HG02610 (cell line): Measurements from ENCODE around the gene HLA-DMA.

Experiments used
- ATAC-seq: cut with Tn5 transposase; IDR thresholded peaks from one replicate; pipeline ENCODE4 v1.9.1; 2021; ENCODE audit warnings: mild to moderate bottlenecking, moderate library complexity; ENCODE audit not compliant: unreplicated experiment

HLA-DMA gene

DNA sequence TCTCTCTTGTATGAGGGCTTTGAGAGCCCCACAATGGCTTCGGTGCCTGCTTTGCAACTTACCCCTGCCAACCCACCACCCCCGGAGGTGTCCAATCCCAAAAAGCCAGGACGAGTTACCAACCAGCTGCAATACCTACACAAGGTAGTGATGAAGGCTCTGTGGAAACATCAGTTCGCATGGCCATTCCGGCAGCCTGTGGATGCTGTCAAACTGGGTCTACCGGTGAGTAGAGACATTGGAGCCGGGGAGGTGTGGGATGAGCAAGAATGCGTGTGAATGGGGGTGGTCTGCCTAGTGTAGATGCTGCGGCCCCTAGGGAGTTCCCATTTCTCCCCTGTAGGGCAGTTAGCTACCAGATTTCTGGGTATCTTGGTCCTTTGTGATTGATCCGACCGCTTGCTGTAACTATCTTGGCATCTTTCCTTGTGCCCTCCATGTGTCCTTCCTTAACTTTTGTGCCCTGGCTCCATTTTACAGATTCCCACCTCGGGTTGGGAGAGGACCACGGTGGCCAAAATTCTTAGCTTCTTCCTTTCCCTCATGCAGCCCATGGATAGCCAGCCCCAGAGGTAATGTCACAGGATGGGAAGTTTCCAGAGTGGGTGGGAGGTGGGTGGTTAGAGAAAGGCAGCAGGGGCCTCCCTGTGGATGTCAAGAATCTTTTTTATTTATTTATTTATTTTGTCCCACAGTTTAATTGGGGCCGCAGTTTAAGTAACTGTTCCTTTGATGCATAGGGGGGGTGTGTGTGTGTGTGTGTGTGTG lies 21.8 kb upstream of the HLA-DMA start:
- ATAC-seq = no peak

DNA sequence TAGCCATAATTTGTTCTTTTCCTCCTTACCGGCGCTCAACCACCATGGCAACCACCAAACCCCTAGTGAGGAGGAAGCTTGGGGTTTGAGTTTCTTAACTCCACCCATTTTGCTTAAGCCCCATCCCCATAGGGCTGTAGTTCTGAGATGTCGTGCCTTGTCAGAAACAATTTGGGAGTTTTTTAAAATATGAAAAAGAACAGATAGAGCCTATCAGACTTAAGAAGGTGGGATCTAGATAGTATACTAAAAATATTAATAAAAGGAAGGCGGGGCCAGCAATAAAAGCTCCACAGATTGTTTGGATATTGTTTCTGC lies 21.1 kb upstream of the HLA-DMA start:
- ATAC-seq = no peak

DNA sequence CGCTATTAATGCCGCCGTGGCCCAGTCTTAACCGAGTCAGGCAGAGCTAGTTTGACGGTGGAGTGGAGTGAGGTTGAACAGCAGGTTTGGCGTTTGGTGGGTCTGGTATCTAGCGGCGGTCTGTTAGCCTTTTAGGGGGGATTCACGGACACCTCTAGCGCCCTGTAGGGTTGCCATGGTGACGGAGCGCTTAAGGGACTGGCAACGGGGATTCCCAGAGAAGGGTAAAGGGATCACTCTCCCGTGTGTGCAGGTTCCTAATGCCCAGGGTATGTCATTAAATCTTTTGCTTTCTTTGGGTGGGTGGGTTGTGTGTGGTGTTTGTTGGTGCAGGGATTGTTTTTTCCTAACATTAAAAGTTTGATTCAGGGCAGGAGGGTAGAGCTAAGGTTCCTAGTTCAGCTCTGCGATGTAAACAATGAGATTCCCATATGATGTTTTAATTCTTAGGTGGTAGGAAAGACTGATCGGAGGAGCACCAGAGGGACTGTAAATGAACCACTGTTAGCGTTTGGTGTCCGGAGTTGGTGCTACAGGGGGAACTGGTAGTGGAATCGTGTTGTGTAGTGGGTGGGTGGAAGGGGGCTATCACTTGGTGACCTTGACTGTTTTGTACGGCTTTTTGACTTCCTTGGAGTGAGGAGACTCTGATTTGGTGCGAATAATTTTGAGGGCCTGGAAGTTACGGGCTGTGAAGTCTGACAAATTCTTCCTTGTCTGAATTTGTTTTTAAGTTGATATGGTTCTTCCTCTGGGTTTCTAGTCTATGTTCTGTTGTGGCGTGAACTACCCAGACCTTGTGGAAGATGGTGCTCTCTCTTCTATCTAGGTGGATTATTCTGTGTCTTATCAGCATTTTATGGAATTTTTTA lies 20.5 kb upstream of the HLA-DMA start:
- ATAC-seq = no peak

DNA sequence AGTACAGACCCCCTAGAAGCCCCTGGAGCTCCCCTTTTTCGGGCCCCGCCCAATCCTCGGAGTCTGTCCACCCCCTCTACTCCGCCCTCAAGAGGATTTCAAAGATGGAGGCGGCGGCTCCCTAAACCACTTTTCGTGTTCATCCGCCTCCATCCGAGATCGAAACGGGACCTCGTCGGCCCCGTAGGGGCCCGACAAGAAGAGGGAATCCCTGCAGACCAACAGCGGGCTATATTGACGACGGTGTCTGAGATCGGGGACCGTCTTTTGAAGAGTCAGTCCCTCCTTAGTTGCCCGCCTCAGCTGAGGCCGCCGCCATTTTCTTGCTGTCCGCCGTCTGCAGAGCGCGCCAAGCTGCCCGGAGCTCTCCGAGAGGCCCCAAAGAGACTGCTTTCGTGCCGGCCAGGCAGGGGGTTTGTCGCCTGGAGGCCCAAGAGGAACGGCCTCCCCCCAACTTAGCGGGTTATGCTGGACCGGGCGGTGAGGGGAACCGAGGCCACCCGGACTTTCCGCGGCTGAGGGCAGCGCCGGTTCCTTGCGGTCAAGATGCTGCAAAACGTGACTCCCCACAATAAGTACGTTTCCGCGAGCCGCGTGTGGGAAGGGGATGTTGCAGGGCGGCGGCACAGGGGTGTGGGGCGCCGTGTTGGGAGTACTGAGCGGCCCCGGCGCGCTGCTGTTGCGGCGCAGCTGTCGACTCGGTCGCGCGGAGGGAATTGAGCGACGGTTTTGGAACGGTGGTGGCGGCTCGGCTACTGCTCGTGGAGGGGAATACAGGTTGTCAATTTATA lies 19.7 kb upstream of the HLA-DMA start:
- no peak for ATAC-seq

DNA sequence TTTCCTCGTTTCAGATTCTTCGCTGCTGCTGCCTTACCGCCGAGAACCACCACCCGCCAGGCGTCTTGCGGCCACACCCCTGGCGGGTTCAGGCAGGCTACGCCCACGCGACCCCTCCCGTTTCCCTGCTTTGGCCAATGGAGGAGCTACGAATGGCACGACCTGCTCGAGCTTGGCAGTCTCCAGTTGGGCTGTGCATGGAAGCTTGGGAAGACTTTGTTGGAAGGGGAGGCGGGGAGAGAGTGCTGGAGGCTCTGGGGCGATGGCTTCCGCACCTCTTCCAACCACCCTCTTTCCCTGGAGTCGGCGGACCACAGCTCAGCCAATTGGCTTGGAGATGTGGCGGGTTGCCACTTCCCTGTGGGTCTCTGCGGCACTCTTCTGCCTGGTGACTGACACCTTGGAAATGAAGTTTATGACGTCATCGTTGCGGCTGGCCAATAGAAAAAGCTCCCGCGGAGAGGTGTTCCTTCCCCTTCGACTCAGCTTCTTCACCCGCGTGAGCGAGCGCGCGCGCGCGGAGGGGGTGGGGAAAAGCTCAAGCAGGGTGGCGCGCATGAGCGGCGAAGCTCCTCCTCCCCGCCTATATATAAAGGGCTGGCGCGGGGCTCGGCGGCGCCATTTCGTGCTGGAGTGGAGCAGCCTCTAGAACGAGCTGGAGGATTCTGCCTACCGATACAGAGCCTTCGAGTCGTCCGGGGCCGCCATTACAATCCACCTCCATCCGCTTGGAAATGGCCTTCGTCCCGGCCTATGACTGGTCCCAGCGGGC lies 18.9 kb upstream of the HLA-DMA start:
- peak; percentile 42 for ATAC-seq

DNA sequence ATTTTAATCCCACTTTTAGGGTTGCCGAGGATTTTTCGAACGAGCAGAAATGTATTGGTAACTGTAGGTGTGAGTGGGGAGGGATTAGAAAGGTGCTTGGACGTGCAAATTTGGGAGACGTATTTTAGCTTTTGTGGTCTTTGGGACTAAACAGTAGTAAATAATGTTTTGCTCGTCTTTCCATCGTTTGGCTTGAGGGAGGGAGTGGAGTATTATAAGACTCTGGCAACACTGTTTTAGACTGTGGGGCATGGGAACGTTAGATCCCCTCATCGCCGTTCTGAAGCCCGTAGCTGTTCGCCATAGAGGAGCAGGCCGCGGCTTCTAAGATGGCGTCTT lies 18.3 kb upstream of the HLA-DMA start:
- ATAC-seq = no peak

DNA sequence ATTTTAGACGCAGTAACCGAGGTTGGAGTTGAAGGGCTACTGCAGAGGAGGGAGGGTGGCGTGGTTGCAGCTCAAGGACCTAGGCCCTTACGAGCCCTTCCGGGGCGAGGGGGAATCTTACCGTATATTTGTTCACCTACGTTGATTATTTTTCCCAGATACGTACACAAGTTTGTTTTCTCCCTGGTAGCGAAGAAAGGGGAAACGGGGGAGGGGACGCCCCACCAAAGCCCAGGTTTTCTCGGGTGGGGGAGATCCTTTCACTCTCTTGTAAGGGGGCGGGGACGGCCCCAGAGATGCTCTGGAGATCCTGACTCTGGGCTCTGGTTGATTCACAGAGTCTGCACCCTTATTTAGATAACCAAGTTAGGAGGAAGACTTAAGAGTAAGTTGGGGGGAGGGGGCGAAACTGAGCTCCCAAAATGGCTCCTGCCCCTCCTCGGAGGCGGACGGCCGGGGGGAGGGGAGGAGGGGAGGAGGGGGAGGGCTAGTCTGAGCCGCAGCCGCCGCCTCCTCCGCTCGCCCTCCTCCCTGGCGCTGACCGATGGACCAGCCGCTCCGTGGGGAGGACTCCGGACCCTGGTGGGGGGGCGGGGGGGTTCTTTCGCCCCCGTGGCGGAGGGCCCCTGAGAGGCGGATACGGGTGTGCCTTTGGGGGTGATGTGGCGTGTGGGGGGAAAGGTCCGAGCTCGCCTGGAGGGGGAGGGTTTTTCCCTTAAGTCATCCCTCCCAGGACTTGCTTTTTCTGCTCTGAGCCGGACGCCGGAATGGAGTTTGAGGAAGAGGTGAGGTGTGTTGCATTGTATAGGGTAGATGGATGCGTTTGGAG lies 17.7 kb upstream of the HLA-DMA start:
- ATAC-seq = no peak

DNA sequence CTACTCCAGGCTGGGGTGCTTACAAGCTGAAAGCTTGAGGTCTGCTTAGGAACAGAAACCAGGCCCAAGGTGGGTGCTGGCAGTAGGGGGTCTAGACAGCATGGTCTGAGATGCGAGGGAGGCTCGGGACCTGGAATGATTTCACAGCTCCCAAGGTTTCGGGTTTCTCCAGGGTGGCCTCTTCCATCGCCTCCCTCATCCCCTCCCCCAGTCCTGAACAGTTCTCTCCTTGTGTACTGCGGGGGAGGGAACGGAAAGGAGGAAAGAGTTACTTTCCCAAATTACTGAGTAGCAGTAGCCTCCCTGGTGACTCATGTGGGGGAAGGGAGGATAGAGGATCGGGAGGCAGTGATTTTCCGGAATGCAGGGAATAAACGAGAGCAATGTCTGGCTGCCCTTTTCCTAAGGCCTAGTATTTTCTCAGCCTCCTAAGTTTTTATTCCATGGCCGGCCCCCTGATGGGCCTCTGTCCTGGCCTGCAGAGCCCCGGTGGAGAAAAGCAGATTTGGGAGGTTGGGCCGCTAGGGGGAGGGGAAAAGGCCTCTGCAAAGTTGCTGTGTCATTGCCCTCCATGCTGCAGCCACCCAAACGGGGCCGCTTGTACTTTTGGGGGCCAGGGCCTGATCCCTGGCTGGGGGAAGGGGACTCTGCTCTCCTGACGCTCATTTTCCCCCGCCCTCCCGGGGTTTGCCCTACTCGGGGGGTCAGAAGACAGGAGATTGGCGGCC lies 17.0 kb upstream of the HLA-DMA start:
- ATAC-seq = no peak

DNA sequence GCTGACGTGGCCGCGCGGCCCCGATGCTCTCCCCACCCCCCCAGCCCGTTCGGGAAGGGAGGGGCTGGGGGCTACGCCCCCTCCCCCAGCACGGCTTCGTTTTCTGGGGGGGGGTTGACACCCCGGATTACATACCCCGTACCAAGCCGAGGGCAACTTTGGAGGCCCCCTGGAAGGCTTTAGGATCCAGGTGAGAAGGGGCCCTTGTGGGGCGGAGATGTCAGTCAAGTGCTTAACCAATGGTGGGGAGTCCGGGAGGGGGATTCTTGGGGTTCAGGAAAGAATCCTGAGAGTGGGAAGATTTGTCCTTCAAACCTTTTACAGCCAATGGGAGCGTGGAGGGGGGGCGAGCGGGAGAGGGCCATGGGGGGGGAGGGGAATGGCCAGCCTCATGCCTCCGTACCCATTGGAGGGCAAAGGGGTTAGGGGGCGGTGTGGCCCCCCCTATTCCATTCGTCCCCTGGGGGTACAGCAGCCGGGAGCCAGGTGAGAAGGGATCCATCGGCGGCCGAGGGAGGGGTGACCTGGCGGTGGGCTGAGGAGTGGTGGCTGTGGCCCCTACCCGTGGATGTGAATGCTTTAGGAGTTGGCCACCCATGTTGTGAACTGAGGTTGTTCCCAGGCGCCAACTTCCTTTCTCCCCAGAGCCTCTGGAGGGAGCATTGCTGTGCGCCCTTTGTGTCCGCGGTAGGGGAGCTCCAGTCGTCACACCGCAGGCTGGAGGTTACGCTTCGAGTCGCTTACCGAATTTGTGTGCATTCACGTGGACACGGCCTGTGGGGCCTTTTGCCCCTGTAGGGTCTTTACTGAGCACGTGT lies 16.2 kb upstream of the HLA-DMA start:
- ATAC-seq = no peak

DNA sequence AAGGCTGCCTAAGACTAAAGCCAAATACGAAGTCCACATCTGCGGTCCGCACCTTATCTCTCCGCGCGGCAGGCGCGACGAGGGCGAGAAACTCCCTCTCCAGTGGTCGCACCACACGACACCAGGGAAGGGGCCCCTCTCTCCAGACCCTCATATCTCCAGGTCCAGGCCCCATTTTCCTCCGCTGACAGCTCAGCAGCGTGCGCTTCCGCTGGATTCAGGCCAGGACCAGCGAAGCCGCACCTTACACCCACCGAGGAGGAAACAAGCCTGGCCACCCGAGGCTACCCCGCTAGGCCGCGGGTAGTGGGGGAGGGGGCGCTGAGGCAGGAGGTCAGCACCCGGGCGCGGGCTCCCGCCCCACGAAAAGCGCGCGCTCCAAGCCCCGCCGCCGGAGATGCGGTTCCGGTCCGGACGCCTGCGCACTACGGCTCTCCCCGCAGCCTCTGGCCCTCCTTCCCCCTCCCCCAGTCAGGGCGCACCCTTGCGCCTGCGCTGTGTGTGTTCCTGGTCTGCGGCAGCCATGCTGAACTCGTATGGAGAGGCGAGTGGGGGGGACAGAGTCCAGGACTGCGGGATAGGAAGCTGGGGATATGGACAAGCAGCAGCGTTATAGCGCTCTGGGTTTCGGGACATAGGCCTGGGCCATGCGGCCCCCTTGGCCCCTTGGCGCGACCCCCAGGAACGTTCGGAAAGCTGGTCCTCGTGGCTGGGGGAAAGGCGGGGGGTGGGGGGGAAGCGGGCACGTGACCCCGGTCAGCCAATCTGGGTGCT lies 15.4 kb upstream of the HLA-DMA start, which contains the start of gene BRD2:
Gene BRD2 (plus strand): TSS at position 502 of the 774 bp plus-strand sequence. CDS start 4,305 bp downstream, outside the sequence.
- ATAC-seq = peak; percentile 31

DNA sequence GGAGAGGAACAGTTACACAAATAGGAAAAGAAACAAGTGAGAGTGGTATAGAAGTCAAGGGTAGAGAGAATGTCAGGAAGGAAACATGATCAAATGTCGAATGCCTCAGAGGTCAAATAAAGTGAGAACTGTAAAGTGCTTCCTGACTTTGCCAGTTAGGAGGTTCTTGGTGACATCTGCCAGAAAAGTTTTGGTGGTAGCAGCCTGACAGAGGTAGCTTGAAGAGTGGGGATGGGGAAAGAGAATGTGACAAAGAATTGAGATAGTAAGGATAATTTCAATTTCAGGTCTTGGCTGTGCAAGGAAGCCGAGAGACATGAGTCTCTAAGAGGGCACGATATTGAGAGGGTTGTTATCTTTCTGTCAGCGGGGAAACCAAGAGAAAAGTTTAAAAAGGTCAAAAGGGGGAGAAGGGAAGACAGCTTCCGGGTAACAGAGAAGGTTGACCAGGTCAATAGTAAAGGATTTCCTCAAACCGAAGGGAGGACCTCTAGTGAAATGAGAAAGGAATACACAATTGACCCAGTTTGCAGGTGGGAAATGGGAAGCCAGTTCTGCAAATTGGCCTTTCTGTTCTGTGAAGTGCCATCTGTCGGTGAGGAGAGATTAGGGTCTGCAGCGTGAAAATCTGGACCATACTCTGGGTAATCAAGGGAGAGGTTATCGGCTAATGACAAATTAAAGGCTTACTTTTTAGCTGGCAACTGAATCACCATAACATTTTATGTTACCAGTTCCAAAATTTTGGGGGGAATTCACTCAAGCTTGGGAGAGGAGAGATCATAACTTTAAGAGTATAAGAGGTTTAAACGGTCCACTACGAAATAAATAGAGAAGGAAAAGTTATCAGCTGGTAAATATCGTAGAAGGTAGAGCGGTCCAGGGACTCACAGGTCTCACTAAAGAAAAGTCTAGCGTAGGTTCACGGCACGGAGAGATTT lies 14.5 kb upstream of the HLA-DMA start:
- no peak for ATAC-seq

DNA sequence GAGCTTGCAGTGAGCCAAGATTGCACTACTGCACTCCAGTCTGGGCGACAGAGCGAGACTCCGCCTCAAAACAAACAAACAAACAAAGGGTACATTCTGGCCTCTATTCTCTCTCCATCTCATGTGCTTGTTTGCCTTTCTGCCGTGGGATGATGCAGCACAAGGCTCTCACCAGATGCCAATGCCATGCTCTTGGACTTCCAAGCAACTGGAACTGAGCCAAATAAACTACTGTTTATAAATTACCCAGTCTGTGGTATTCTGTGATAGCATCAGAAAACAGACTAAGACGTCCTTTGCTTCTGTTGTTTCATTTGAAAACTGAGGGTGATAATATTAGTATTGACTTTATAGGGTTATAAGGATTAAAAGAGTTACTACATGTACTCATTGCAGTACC lies 11.9 kb upstream of the HLA-DMA start:
- no peak for ATAC-seq

DNA sequence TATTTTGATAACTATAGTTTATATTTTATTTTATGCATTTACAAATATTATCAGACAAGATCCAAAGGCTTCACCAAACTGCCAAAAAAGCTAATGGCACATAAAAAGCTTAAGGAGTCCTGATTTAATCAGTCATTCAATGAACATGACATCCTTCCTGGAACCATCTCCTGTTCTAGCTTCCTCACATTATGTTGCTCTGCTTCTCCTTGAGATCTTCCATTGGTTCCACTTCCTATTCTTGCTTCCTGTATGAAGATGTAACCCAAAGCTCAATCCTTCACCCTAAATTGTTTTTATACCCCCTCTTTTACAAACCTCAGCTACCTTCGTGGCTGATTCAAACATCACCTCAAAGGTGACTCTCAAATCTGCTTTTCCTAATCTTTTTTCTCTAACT lies 11.0 kb upstream of the HLA-DMA start:
- no peak for ATAC-seq

DNA sequence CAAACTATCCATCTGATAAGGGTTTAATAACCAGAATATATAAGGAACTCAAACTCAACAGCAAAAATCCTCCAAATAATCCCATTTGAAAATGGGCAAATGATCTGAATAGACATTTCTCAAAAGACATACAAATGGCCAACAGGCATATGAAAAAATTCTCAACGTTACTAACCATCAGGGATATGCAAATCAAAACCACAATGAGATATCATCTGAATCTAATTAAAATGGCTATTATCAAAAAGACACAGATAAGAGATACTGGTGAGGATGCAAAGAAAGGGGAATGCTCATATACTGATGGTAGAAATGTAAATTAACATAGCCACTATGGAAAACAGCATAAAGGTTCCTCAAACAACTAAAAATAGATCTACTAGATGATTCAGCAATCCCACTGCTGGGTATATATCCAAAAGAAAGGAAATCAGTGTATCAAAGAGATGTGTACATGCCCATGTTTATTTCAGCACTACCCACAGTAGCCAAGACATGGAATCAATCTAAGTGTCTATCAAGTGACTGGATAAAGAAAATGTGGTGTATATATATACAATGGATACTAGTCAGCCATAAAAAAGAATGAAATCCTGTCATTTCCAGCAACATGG lies 9.4 kb upstream of the HLA-DMA start:
- no peak for ATAC-seq

DNA sequence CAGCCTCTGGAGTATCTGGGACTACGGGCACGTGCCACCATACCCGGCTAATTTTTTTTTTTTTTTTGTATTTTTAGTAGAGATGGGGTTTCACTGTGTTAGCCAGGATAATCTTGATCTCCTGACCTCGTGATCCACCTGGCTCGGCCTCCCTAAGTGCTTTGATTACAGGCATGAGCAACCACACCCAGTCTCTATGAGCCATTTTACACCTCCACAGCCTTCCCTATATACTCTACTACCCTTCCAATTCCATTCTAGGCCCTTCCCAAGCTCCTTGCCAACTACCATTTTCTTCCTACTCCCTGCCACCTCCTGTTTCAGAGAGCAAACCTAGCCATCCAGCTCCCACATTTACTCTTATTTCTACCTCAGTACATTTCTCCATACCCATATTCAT lies 7.7 kb upstream of the HLA-DMA start:
- no peak for ATAC-seq

DNA sequence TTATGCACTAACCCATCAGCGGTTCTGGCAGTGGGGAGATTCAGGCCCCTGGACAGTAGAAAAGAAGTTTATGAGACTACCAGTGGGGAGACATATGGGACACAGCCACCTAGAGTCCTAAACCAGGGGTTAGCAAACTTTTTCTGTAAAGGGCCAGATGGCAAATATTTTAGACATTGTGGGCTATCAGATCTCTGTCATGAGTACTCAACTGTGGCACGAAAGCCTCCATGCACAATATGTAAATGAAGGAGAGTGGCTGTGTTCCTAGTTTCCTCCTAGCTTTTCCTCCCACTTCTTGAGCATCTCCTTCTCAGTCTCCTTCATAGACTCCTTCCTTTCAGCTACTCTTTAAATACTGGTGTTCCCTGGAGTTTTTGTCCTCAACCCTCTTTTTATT lies 3.3 kb upstream of the HLA-DMA start:
- no peak for ATAC-seq
